Peyer's patch (tissue), 4 donors: Measurements from ENCODE around the gene GALNT12. TPM values are rescaled to one million over a fixed set of nuclear protein-coding genes. Genes with fewer than 3 reads are reported as not detected.

ENCODE experiments used
- DNase-seq, 3 donors: peaks; one replicate each; pipeline ENCODE4 v3.0.0-alpha.2; 2017 to 2019
- H3K27ac ChIP-seq, 4 donors: fragments of 200-600 bp; sonication (generic); one replicate each; pipeline ENCODE4 v1.5.1; 2016 to 2019
- H3K27me3 ChIP-seq, 2 donors: fragments of 200-600 bp; sonication (generic); one replicate each; pipeline ENCODE4 v1.5.1; 2019
- H3K36me3 ChIP-seq, 3 donors: fragments of 200-600 bp; sonication (generic); one replicate each; pipeline ENCODE4 v1.5.1; 2016 to 2019
- H3K4me1 ChIP-seq, 4 donors: fragments of 200-600 bp; sonication (generic); one replicate each; pipeline ENCODE4 v1.5.1; 2016 to 2019
- H3K4me3 ChIP-seq, 4 donors: fragments of 200-600 bp; sonication (generic); 1 replicate in 3 of 4; 2 replicates in 1 of 4; pipeline ENCODE4 v1.5.1; 2016 to 2019; ENCODE audit warnings: mild to moderate bottlenecking in 1 of 4
- H3K9me3 ChIP-seq, 4 donors: fragments of 200-600 bp; sonication (generic); one replicate each; pipeline ENCODE4 v1.5.1; 2016 to 2019; ENCODE audit warnings: mild to moderate bottlenecking in 1 of 4
- POLR2A ChIP-seq, 2 donors: fragments of 450-650 bp; IDR thresholded peaks; one replicate each; pipeline ENCODE4 v1.5.1; 2017; ENCODE audit warnings: antibody characterized with exemption in 2 of 2, mild to moderate bottlenecking in 2 of 2, moderate library complexity in 2 of 2
- total RNA-seq, 4 donors: library from RNA; depleted of rRNA; stranded (reverse); fragments of >200 nt; gene quantifications; one replicate each; pipeline ENCODE4 v1.1.0, GENCODE V29; 2016
- TF ChIP-seq, protein P1 (sequence below), 6 experiments: fragments of 450-650 bp in 4 of 6; fragments of 200-600 bp in 2 of 6; sonication (generic) in 1 of 6; IDR thresholded peaks; one replicate each; pipeline ENCODE4 v1.5.1; 2017 to 2019; ENCODE audit warnings: antibody characterized with exemption in 6 of 6, mild to moderate bottlenecking in 3 of 6, moderate library complexity in 1 of 6

Gene GALNT12
- total RNA-seq, 4 donors from 2014 or later: 73.6 to 118 (median 93.0) TPM

- Histone ChIP-seq H3K27me3 (no peaks in the 10 kb centered on the region), H3K9me3 (no peaks in the 10 kb centered on the region), H3K36me3 (peaks cover 0 to 39% (median 0%) of the 10 kb centered on the region in 3 donors), H3K4me1 (no peaks in the 10 kb centered on the region), H3K27ac (no peak overlapping the region), H3K4me3 (no peak overlapping the region)
- TF ChIP-seq POLR2A (IDR thresholded peaks at IDR 0.05): no peak
- TF ChIP-seq, protein P1, sequence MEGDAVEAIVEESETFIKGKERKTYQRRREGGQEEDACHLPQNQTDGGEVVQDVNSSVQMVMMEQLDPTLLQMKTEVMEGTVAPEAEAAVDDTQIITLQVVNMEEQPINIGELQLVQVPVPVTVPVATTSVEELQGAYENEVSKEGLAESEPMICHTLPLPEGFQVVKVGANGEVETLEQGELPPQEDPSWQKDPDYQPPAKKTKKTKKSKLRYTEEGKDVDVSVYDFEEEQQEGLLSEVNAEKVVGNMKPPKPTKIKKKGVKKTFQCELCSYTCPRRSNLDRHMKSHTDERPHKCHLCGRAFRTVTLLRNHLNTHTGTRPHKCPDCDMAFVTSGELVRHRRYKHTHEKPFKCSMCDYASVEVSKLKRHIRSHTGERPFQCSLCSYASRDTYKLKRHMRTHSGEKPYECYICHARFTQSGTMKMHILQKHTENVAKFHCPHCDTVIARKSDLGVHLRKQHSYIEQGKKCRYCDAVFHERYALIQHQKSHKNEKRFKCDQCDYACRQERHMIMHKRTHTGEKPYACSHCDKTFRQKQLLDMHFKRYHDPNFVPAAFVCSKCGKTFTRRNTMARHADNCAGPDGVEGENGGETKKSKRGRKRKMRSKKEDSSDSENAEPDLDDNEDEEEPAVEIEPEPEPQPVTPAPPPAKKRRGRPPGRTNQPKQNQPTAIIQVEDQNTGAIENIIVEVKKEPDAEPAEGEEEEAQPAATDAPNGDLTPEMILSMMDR (IDR thresholded peaks at IDR 0.05): no peak
- no peak for DNase-seq
Measured at GRCh38 chr9:98767196-98767595, 40.3 kb upstream of the GALNT12 start.

GRCh38 chr9:98767915-98768314 is 39.6 kb upstream of the GALNT12 start:
- Histone ChIP-seq H3K36me3 (peaks cover 0 to 46% (median 0%) of the 10 kb centered on the region in 3 donors), H3K4me3 (no peak overlapping the region), H3K9me3 (no peaks in the 10 kb centered on the region), H3K27ac (no peak overlapping the region), H3K4me1 (no peaks in the 10 kb centered on the region), H3K27me3 (no peaks in the 10 kb centered on the region)
- no peak for DNase-seq
- no peak for TF ChIP-seq POLR2A (IDR thresholded peaks at IDR 0.05)
- TF ChIP-seq, protein P1 (IDR thresholded peaks at IDR 0.05): no peak

DNA sequence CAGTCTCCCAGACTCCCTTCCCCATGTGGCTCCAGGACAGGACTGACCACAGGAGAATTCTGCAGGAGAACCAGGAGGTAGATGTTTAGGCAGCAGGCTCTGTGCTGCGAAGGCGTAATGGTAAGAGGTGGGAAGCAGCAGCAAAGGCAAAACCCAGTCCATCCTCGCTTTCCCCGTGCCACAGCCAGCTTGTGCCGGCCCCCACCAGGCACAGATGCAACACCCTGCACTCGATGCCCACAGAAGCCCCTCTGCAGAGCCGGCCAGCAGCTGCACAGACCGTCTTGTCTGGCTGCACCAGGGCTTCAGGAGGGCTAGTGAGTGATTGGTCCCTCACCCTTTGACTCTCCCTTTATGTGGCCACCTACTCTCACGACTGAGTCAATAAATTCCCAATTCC is 39.1 kb upstream of the GALNT12 start:
- no peak for DNase-seq
- Histone ChIP-seq H3K27ac (no peak overlapping the region), H3K9me3 (no peaks in the 10 kb centered on the region), H3K4me3 (no peak overlapping the region), H3K4me1 (no peaks in the 10 kb centered on the region), H3K27me3 (no peaks in the 10 kb centered on the region), H3K36me3 (peaks cover 0 to 50% (median 0%) of the 10 kb centered on the region in 3 donors)
- TF ChIP-seq, protein P1 (IDR thresholded peaks at IDR 0.05): no peak
- no peak for TF ChIP-seq POLR2A (IDR thresholded peaks at IDR 0.05)

- Histone ChIP-seq H3K4me1 (no peaks in the 10 kb centered on the region), H3K36me3 (peaks cover 0 to 54% (median 0%) of the 10 kb centered on the region in 3 donors), H3K27ac (no peak overlapping the region), H3K27me3 (no peaks in the 10 kb centered on the region), H3K4me3 (no peak overlapping the region), H3K9me3 (no peaks in the 10 kb centered on the region)
- TF ChIP-seq, protein P1 (IDR thresholded peaks at IDR 0.05): no peak
- TF ChIP-seq POLR2A (IDR thresholded peaks at IDR 0.05): no peak
- DNase-seq: no peak
Measured at GRCh38 chr9:98770717-98771116, 36.8 kb upstream of the GALNT12 start.

GRCh38 chr9:98771209-98771874 is 36.1 kb upstream of the GALNT12 start:
- Histone ChIP-seq H3K27ac (no peak overlapping the region), H3K27me3 (no peaks in the 10 kb centered on the region), H3K4me3 (no peak overlapping the region), H3K36me3 (peaks cover 0 to 53% (median 0%) of the 10 kb centered on the region in 3 donors), H3K9me3 (no peaks in the 10 kb centered on the region), H3K4me1 (no peaks in the 10 kb centered on the region)
- TF ChIP-seq, protein P1 (IDR thresholded peaks at IDR 0.05): no peak
- no peak for TF ChIP-seq POLR2A (IDR thresholded peaks at IDR 0.05)
- DNase-seq: no peak
